Sciatic nerve (tissue), 2 donors: ENCODE measurements around the gene SMKR1. TPM values are rescaled to one million over a fixed set of nuclear protein-coding genes. Genes with fewer than 3 reads are reported as not detected.
A peak's percentile ranks its signal among the peaks of the same experiment; 100 is the strongest.
"Not testable (repeated sequence)": the region's sequence is repeated elsewhere in the genome, so short reads cannot be mapped to it uniquely, and the experiment has no call there.

Experiments
- ATAC-seq: fragments of 200-7000 bp; cut with Tn5 transposase; one replicate; pipeline ENCODE4 v1.9.1; 2020; ENCODE audit warnings: mild to moderate bottlenecking, moderate library complexity
- DNase-seq: peaks from one replicate; pipeline ENCODE4 v3.0.0-alpha.2; 2020; ENCODE audit warnings: low spot score
- intact Hi-C: fragments of 100-400 bp; cut with DNase I; formaldehyde crosslinking; loops from one replicate; pipeline ENCODE4 v1.14.2; 2022
- total RNA-seq: library from RNA; stranded (reverse); fragmentation: NEBNext Ultra II Directional; extraction: Animal tissue kit (Norgen Biotek cat#: 25700); gene quantifications from one replicate; pipeline ENCODE4 v1.2.1, GENCODE V29; 2021
- donor health status: DM: no; HTN: no; CAD: no.
- donor health status: DM: no; HTN: no; CAD: no.

SMKR1 gene
- 0.36 TPM for total RNA-seq

DNA sequence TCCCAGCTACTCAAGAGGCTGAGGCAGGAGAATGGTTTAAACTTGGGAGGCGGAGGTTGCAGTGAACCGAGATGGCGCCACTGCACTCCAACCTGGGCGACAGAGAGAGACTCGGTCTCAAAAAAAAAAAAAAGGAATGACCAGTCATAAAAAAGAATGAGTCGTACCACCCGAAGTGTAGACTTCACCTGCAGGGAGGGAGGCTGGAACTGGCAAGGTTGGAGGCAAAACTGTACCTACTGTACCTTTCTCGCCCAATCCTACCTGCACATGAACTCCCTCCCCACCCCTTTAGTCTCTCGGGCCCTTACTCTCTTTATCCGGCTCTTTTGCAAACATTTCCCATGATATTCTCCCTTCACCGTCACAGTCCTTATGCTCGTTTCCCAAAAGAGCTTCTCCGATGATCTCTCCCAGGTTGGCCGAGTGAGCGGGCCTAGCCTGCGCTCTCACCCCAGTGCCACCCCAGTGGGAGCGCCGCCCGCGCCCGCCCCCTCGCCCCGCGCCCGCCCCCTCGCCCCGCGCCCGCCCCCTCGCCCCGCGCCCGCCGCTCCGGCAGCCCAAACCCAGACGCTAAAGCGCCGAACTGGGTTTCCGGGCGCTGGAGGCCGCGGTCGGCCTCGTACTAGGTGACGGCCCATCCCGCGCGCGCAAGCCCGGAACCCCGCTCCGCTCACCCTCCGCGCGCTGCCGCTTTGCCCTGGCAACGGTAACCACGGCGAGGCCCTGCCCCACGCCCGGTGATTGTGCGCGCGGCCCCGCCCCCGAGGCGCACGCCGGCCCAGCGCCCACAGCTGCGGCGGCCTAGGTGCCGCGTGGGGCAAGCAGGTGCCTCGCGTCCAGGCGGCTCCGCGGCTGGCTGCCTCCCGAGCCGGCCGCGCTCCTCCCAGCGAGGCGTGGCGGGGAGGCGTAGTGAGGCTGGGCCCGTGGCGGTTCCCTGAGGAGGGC is at the start of gene SMKR1:
SMKR1 (plus strand) TSS at position 772 of the 948 bp plus-strand sequence. CDS start 294 bp downstream, outside the sequence.
- ATAC-seq = peak; percentile 94
- intact Hi-C loops = no loop called here
- peak; percentile 84 for DNase-seq

DNA sequence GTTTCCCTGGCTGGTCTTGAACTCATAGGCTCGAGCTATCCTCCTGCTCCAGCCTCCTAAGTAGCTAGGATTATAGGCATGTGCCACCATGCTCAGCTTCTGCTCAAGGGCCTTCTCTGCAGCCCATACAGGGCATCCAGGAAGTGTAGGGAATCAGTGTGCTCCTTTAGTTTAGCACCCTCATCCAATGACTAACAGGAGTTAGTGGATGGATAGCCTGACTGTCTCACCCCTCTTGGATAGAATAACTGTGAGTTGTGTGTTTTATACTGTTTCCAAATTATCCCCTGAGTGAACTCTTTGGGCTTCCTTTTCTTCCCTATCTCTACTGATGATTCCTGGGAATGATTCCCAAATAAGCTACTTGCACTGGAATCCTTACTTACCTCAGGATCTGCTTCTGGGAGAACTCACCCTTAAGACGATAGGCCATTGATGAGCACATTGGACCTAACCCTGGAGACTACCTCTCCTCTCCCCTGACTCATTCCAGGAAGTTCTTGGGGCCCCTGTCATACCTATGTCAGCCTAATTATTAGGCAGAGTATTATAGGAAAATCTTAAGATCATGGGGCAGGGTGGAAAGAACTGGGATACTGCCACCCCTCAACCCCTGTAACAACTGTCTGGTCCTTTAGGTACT is 49.6 kb upstream of the SMKR1 start:
- no peak for DNase-seq
- no peak for ATAC-seq
- intact Hi-C loops = no loop called here

DNA sequence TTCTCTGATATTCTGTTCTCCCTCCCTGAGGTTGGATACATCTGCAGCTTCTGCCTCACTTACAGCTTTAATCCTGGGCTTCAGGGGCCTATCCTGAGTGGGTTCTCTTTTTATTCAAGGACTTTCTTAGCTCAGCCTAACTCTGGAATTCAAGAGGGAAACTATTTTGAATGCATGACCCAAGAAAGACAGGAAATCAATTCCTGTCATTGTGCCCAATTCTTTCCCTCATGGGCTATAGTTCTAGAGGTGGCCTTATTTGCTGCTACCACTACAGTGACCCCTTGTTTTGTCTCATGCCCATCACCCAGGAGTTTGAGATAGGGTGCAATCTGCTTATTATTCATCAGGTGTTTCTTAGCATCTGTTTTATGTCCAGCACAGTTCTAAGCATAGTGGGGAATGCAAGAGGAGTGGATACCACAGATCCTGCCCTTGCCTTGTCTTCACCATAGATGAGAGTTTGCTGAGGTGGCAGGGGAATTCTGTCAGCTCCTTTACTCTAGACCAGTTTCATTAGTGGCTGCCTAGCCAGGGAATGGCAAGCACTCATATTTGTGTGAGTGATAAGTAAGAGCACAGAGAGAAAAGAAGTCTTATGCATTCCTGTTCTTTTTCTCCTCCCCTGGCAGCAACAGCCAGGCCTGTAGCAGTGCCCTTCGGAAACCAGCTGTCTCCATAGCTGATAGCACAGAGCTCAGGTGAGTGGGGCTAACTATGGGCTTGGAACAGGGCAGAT is 48.7 kb upstream of the SMKR1 start:
- ATAC-seq = no peak
- intact Hi-C loops = no loop called here
- no peak for DNase-seq

DNA sequence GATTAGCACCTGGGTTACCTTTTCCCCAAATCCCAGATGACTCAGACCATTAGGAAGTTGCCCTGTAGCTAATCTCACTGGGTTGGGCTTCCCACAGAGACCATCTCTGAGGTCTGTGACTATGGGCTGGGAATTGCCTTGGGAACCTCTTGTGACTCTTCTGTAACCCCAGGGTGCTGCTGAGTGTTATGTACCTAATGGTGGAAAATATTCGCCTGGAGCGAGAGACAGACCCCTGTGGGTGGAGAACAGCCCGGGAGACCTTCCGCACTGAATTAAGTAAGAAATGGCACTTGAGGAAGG is 48.1 kb upstream of the SMKR1 start:
- intact Hi-C loops = no loop called here
- no peak for ATAC-seq
- no peak for DNase-seq

DNA sequence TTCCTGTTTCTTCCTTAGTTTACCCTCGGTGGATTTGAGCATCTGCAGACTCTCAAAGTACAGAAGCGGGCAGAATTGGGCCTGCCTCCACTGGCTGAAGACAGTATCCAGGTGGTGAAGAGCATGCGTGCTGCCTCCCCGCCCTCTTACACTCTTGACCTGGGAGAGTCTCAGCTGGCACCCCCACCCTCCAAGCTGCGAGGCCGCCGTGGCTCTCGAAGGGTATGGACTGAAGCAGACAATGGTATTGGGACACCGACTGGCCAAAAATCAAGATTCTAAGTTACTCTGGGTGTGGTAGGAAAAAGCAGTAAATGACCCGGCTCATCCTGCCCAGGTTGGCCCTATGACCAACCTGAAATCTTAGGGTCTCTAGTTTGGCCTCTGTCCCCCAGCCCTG is 45.9 kb upstream of the SMKR1 start:
- no peak for ATAC-seq
- DNase-seq = no peak
- intact Hi-C loops = no loop called here

DNA sequence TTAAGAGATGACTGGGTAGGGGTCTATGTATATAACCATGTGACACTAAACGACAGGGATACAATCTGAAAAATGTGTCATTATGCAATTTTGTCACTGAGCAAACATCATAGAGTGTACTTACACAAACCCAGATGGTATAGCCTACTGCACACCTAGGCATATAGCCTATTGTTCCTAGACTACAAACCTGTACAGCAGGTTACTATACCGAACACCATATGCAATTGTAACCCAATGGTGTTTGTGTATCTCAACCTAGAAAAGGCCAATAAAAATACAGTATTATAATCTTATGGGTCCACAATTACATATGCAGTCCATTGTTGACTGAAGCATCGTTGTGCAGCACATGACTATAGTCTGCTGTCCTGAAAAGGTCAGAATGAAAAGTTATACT is 45.2 kb upstream of the SMKR1 start:
- ATAC-seq = no peak
- DNase-seq = no peak
- intact Hi-C loops = no loop called here

DNA sequence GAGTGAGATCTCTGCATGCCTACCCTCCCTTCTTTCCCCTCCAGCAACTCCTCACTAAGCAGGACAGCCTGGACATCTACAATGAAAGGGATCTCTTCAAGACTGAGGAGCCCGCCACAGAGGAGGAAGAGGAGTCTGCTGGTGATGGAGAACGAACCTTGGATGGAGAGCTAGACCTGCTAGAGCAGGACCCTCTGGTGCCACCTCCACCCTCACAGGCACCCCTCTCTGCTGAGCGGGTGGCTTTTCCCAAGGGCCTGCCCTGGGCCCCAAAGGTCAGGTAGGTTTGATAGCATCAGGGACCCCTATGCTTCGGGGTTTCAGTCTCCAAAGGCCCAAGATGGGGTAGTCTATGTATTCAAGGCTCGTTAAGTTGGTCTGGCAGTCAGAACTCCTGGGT is 44.2 kb upstream of the SMKR1 start:
- intact Hi-C loops = no loop called here
- no peak for ATAC-seq
- DNase-seq = no peak

DNA sequence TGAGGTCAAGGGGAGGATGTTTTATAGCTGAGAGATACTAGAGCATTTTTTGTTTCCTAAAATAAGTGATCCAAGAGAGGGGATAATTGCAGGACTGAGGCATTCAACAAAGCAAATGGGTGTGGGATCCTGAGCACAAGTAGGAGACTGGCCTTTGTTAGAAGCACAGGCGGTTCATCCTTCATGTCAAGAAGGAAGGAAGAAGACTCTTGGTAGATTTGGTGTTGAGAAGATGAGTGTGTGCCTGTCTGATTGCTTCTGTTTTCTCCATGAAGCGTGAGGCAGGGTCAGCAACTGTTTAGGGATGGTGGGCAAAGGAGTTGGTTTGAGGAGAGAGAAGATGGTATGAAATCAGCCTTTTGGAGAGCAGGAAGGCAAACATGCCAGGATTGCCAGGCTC is 40.5 kb upstream of the SMKR1 start:
- no peak for DNase-seq
- no peak for ATAC-seq
- intact Hi-C loops = loop anchor here (10.0 kb wide), 1 partner anchor 247 kb away; no protein-coding TSS in a partner anchor

DNA sequence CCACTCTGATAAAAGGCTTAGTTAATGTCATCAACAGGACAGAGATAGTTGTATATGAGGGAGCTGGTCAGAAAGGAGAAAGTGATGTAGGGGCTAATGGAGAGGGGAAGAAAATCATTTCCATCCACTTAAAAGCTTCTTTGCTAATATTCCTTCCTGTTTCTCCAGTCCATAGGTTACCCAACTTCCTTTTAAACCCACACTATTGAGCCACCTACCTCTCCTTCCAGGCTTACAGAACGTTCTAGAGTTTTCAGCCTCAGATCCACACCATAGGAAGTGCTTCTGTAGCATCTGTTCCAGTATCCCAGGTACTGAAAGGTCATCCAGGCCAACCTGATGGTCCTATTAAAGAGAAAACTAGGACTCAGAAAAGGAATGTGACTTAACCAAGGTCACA is 39.9 kb upstream of the SMKR1 start:
- no peak for DNase-seq
- ATAC-seq = no peak
- intact Hi-C loops = loop anchor here (10.0 kb wide), 1 partner anchor 248 kb away; no protein-coding TSS in a partner anchor

DNA sequence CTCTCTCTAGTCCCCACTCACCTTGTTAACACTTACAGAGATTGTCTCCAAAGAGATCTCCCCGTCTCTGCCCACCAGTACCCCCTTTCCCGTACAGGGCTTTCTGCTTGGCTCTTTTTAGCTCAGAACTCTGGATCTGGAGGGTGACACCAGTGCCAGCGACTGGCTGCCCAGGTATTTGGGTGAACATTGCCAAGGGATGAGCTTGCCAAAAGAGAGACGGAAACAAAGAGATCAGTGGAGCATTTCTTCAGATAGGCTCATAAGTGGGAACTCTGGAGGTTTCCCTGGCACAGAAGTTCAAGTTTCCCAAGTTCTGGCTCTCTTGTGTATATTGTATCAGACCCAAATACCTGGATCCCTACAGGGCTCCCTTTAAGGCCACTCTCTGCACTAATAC is 38.1 kb upstream of the SMKR1 start:
- intact Hi-C loops = loop anchor here (10.0 kb wide), 1 partner anchor 249 kb away; no protein-coding TSS in a partner anchor
- ATAC-seq = no peak
- DNase-seq = no peak

DNA sequence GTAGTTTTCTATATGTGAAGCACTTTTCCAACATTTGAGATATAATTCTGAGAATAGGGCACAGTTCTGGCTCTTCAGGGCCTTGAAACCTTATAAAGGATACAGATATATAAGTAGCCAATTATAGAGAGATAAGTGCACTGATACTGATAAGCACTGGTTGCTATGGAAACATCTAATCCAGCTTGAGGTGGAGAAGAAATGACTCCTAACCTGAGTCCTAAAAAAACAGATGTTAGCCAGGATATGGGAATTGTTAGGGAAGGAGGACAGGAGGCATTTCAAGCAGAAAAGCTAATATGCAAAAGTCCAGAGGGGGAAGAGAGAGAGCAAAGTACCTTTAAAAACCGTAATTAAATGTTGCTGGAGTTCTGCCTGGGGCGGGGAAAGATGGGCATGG is 37.3 kb upstream of the SMKR1 start:
- intact Hi-C loops = loop anchor here (10.0 kb wide), 1 partner anchor 250 kb away; no protein-coding TSS in a partner anchor
- DNase-seq (no peak), ATAC-seq (no peak)

DNA sequence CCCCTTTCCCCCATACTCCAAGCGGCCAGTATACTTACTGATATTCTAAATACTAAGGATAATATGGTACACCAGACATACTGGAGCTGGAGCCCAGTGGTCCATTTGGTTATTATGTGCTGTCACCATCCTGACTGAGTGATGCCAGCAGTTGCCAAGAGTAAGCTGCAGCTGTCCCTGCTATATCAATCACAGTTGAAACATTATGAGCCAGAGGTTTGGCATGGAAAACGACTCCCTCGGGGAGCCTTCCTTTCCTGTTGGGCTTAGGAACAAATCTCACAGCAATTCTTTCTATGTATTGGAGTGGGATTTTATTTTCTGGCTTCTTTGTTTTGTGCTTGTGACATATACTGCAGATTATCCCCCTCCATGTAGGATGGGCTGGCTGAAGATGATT is 35.5 kb upstream of the SMKR1 start:
- ATAC-seq = no peak
- DNase-seq = no peak
- intact Hi-C loops = loop anchor here (10.0 kb wide), 1 partner anchor 252 kb away; no protein-coding TSS in a partner anchor

DNA sequence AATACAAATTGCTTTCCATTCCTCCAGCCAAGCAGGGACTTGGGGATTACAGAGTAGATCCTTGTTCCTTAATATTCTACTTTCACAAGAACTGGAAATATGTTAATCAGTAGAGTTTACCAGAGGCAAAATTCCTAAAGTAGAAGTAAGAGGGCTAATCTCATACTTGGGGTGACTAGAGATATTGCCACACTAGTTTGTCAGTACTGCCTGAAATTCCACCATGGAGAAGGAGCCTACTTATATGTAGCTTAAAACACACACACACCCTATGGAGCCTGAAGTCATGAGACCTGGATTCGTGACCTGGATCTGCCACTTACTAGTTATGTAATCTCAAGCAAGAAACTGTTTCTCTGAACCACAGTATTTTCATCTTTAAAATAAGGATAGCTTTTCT is 34.2 kb upstream of the SMKR1 start:
- ATAC-seq (no peak), DNase-seq (no peak)
- intact Hi-C loops = loop anchor here (10.0 kb wide), 1 partner anchor 253 kb away; no protein-coding TSS in a partner anchor

DNA sequence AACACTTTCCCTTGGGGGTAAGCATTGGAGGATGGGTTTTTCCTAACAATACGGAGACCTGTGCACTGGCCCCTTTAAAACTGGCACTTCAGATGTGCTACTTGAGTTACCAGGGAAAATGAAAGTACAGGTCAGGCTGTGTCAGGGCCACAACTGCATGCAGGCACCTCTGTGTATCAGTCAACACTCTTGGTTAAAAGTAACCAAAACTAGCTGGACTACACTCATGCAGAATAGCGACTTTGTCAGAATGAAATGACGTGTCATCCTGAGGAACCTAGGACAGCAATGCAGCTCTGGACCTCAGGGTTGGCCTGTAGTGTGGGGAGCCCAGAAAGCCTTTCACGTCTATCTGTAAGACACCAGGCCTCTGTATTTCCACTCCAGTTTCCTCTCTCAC is 33.8 kb upstream of the SMKR1 start:
- ATAC-seq = no peak
- no peak for DNase-seq
- intact Hi-C loops = loop anchor here (10.0 kb wide), 1 partner anchor 254 kb away; no protein-coding TSS in a partner anchor

DNA sequence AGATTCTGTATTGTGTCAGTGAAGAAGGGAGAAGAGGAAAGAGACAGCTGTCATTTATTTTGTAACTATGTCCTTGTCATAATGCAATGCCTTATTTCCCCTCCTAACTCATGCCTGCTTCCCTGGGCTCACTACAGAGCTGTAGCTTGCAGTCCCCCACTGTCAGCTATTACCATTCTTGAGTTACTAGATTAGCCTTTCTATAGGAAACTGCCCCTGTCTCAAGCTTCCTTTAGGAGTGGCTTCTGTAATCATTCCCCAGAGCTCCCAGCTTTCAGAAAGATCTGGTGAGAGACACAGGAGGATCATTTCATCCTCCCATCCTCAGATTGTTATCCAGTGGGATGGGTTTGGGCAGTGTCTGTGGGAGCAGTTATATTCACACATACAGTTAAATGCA is 32.4 kb upstream of the SMKR1 start:
- ATAC-seq (no peak), DNase-seq (no peak)
- intact Hi-C loops = loop anchor here (10.0 kb wide), 2 partner anchors 105 to 255 kb away; no protein-coding TSS in a partner anchor

DNA sequence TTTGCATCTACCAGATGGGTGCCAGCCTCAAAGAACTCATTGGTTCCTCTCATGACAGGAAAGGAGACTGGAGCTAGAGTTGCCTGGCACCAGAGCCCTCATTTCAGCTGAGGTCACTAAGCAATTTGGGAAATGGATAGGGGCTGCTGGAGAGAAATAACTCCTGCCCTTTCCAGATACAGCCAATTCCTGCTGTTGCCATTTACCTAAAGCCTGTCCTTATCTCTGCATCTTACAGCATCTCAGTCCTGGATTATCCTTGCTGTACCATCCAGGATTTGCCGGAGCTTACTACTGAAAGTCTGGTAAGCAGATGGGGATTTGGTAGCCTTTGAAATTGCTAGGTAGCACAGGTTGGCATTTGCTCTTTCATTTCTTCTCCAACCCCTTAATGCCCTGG is 31.9 kb upstream of the SMKR1 start:
- ATAC-seq (no peak), DNase-seq (no peak)
- intact Hi-C loops = loop anchor here (10.0 kb wide), 1 partner anchor 106 kb away; no protein-coding TSS in a partner anchor

DNA sequence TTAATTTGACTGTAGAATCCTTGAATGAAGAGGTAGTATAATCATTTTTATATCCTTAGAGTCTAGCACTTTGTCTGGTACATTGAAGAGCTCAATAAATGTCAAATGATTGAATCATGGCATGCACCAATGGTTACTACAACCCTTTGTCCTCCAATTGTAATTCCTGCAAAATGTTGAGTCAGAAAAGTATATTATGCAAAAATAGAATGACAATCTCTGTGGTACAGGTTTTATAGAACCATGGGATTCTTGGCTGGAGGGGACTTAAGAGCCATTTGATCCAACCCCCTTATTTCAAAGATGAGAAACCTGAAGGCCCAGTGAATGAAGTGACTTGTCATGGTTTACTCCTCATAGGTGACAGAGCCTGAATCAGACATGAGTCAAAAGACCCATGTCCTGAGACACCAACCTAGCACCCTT is 30.9 kb upstream of the SMKR1 start:
- intact Hi-C loops = loop anchor here (10.0 kb wide), 1 partner anchor 107 kb away; no protein-coding TSS in a partner anchor
- no peak for DNase-seq
- ATAC-seq = no peak

DNA sequence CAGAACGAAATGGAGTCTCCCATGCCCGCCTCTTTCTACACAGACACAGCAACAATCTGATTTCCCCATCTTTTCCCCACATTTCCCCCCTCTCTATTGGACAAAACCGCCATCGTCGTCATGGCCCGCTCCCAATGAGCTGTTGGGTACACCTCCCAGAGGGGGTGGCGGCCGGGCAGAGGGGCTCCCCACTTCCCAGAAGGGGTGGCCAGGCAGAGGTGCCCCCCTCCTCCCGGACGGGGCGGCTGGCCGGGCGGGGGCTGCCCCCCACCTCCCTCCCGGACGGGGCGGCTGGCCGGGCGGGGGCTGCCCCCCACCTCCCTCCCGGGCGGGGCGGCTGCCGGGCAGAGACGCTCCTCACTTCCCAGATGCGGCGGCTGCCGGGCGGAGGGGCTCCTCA is 26.4 kb upstream of the SMKR1 start:
- not testable (repeated sequence) for DNase-seq, ATAC-seq
- intact Hi-C loops = loop anchor here (10.0 kb wide), 1 partner anchor 111 kb away; no protein-coding TSS in a partner anchor

DNA sequence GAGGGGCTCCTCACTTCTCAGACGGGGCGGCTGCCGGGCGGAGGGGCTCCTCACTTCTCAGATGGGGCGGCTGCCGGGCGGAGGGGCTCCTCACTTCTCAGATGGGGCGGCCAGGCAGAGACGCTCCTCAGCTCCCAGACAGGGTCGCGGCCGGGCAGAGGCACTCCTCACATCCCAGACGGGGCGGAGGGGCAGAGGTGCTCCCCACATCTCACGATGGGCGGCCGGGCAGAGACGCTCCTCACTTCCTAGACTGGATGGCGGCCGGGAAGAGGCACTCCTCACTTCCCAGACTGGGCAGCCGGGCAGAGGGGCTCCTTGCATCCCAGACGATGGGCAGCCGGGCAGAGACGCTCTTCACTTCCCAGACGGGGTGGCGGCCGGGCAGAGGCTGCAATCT is 25.9 kb upstream of the SMKR1 start:
- intact Hi-C loops = loop anchor here (10.0 kb wide), 1 partner anchor 112 kb away; no protein-coding TSS in a partner anchor
- not testable (repeated sequence) for ATAC-seq, DNase-seq
